GM21367 (cell line): Measurements from ENCODE around the gene COA6.
A peak's percentile ranks its signal among the peaks of the same experiment; 100 is the strongest.
"Not testable (repeated sequence)": the region's sequence is repeated elsewhere in the genome, so short reads cannot be mapped to it uniquely, and the experiment has no call there.

Experiments
- ATAC-seq: cut with Tn5 transposase; IDR thresholded peaks from one replicate; pipeline ENCODE4 v1.9.1; 2021; ENCODE audit not compliant: unreplicated experiment

COA6 gene

GRCh38 chr1:234373064-234373958, at the start of gene COA6:
Gene COA6, plus strand, starts transcription at chr1:234373456. Its CDS starts 11 bp downstream, at chr1:234373467.
- ATAC-seq: peak; percentile 92

DNA sequence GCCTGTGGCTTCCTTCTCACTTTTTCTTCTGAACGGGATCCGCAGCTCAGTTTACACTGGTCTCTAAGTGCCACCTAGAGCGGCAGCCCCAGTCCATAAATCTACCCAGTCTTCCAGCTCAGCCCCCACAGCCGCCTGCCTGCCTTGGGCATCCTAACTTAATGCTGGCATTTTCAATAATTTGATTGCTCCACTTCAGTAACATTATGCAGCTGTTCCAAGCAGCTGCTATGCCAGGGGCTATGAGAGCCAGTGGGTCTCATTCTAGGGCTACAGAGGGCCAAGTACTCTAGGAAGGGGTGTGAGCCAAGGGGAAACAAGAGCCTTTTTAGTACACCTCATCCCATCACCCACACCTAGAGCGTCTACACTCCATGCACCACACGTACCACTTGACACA, 48.4 kb upstream of the COA6 start:
- ATAC-seq: no peak

DNA sequence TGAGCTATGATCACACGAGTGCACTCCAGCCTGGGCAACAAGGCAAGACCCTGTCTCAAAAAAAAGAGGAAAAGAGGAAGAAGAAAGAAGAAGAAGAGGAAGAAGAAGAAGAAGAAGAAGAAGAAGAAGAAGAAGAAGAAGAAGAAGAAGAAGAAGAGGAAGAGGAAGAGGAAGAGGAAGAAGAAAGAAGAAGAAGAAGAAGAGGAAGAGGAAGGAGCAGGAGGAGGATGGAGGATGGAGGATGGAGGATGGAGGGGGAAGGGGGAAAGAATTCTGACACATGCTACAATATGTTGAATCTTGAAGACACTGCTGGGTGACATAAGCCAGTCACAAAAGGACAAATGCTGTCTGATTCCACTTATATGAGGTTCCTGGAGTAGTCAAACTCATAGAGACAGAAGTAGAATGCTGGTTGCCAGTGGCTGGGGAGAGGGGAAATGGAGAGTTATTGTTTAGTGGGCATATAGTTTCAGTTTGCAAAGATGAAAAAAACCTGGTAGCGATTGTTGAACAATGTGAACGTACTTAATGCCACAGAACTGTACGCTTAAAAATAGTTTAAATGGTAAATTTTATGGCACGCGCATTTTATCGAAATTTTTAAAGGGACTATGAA, 47.3 kb upstream of the COA6 start:
- no peak for ATAC-seq

DNA sequence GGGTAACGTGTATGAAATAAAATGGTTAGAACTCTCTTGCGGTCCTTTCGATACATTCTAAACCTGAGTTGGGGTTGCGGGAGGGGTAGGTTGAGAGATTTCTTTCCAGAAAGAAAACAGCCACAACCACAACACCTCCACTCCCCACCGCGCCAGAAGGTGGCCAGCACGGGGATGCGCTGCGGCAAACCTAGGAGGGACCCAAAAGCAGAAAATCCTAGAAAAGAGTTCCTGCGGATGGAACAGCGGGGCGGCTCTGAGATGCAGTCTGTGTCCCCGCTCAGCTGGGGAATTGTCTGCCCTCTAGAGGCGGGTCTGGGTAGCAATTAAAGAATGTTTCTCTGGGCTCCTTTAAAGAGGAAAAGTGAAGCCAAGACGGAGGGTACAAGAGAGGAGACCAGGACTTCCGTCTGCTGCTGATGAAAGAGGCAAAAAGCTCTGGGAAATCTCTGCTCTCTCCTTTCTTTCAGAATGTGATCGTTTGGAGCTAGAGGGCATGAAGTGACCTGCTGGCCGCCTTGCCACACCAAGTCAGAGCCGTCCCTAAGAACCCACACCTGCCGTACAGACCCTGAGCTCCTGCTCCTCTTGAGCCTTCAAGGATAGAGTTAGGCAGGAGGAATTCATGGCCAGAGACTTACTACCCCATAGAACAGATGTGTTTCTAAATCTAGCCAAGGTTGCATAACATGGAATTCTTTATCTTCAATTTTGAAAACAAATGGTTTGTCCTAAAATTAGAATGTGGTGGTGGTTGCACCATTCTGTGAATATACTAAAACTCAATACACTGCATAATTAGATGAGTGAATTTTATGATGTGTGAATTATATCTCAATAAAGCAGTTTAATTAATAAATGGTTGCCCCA, 46.5 kb upstream of the COA6 start:
- ATAC-seq: no peak

DNA sequence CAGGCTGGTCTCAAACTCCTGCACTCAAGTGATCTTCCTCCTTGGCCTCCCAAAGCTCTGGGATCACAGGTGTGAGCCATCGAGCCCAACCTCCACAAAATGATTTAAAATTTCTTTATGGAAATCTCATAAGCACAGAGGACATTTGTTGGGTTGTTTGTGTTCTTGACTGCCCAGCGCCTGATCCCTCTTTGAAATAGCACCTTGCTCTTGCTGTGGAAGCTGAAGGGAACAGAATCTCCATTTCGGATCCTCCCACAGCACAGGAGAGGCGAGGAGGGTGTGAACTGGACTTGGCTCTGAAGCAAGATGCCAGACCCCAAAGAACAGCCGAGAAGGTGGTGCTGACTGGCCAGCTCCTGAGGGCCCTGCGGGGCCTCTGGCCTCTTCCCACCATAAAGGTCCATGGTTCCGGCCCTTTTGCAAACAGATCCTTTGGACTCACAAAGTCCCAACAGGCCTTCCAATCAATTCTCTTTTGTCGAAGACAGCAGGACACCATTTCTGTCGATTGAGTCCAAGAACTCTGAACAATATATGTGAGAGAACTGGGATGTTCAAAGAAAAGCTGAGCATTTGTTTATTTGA, 45.6 kb upstream of the COA6 start:
- no peak for ATAC-seq

- ATAC-seq: no peak
These were observed 42.4 kb upstream of the COA6 start for GRCh38 chr1:234330843-234331215.

DNA sequence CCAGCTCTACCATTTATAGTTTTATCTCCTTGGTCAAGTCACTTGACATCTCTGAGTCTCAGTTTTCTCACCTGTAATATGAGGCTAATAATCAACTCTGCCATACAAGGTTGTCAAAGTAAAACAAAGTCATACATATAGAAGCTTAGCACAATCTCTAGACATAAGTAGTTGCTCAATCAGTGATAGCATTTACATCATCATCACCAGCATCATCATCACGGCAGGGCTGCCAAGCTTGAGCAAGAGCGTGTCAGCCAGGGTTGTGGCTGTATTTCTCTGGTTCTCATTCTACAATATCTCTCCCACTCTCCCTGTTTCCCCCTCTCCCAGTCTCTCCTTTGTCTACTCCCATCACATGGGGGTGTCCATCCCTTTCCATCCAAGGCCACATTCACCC, 41.7 kb upstream of the COA6 start:
- ATAC-seq: no peak

GRCh38 chr1:234336359-234336758, 36.9 kb upstream of the COA6 start:
- ATAC-seq: no peak

DNA sequence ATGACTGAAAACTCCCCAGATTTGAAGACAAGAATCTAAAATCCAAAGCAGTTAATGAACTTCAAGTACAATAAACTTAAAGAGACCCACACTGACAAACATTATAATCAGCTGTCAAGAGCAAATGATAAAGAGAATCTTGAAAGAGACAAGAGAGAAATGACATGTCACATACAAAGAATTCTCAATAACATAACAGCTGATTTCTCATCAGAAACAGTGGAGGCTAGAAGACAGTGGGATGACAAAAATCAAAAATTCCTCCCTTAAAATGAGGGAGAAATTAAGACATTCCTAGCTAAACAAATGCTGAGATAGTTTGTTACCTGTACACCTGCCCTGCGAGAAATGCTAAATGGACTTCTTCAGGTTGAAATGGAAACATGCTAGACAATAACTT, 36.0 kb upstream of the COA6 start:
- ATAC-seq: no peak

DNA sequence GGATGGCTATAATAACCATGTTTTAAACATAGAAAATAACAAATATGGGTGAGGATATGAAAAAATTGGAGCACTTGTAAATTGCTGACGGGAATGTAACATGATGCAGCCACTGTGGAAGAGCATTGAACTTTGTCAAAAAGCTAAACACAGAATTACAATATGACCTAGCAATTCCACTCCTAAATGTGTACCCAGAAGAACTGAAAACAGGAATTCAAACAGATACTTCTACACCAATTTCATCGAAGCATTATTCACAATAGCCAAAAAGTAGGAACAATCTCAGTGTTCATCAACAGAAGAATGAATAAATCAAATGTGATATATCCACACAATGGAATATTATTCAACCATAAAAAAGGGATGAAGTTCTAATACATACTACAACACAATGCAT, 32.7 kb upstream of the COA6 start:
- no peak for ATAC-seq

GRCh38 chr1:234342774-234343173, 30.5 kb upstream of the COA6 start:
- ATAC-seq: no peak

- no peak for ATAC-seq
These were observed 28.0 kb upstream of the COA6 start for GRCh38 chr1:234345237-234345636.

GRCh38 chr1:234348964-234349363, 24.3 kb upstream of the COA6 start:
- no peak for ATAC-seq

DNA sequence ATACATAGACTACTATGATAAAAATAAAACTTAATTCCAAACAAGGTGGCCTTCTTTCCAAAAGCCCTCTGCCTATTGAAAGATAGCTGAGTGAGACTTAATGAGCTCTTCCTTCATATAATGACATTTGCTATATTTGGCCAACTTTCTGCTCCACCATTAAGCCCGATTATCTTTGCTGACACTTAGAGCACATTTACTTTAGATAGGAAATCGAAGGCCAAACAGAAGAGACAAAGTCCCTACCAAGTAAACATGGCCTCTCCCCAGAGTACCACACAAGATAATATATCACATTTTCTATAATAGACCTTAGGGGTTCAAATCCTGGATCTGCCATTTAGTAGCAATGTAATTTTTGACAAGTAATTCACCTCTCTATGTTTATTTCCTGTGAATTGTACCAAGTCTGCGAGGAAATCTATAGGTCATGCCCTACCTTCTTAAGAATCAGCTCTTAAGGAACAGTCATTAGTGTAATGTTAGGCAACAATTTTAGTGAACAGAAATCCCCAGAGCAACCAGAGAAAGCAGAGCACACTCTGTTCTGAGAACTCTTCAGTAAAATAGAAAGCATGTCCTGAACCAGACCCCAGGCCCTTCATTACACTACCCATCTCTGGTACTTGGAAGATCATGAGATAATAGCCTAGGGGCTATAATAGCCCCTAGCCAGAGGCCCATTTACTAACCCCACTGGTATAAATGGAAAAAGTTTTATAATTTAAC, 17.3 kb upstream of the COA6 start:
- no peak for ATAC-seq

GRCh38 chr1:234356615-234357269, 16.5 kb upstream of the COA6 start:
- not testable (repeated sequence) for ATAC-seq

- no peak for ATAC-seq
These were observed 15.4 kb upstream of the COA6 start for GRCh38 chr1:234357831-234358230.

- ATAC-seq: no peak
These were observed 12.1 kb upstream of the COA6 start for GRCh38 chr1:234361102-234361603.

- no peak for ATAC-seq
These were observed 10.7 kb upstream of the COA6 start for GRCh38 chr1:234362558-234362957.

- no peak for ATAC-seq
These were observed 4.8 kb upstream of the COA6 start for GRCh38 chr1:234368320-234369032.
